ENCODE results near the gene ZBTB40.

GRCh38 chr1:22418933-22419382, 32.7 kb upstream of the ZBTB40 start:
- TF ChIP-seq, protein P1, sequence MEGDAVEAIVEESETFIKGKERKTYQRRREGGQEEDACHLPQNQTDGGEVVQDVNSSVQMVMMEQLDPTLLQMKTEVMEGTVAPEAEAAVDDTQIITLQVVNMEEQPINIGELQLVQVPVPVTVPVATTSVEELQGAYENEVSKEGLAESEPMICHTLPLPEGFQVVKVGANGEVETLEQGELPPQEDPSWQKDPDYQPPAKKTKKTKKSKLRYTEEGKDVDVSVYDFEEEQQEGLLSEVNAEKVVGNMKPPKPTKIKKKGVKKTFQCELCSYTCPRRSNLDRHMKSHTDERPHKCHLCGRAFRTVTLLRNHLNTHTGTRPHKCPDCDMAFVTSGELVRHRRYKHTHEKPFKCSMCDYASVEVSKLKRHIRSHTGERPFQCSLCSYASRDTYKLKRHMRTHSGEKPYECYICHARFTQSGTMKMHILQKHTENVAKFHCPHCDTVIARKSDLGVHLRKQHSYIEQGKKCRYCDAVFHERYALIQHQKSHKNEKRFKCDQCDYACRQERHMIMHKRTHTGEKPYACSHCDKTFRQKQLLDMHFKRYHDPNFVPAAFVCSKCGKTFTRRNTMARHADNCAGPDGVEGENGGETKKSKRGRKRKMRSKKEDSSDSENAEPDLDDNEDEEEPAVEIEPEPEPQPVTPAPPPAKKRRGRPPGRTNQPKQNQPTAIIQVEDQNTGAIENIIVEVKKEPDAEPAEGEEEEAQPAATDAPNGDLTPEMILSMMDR (IDR thresholded peaks at IDR 0.05 in 8 of 11, conservative IDR thresholded peaks at IDR 0.05 in 3 of 11): no peak
- TF ChIP-seq POLR2A (IDR thresholded peaks at IDR 0.05): no peak

Data from spleen (tissue), 7 donors.